Activated CD8-positive, alpha-beta T cell treated with anti-CD3 and anti-CD28 coated beads, Interleukin-2, amount 10 ng/mL, durations not matched to agents 7 days and 5 days (primary cell): Measurements from ENCODE around the gene CHCHD6. TPM values are rescaled to one million over a fixed set of nuclear protein-coding genes. Genes with fewer than 3 reads are reported as not detected.

Experiments
- ATAC-seq: fragments of 150-1000 bp; cut with Tn5 transposase; one replicate; pipeline ENCODE4 v1.10.0; 2021; ENCODE audit warnings: moderate library complexity
- CTCF ChIA-PET: fragments of 350-600 bp; sonication (Branson Sonifier 250); formaldehyde crosslinking; loops from one replicate; lab custom pipeline; 2021; ENCODE audit warnings: antibody characterized with exemption; lab: Charles Lee
- POLR2A ChIA-PET: fragments of 350-600 bp; sonication (Branson Sonifier 250); formaldehyde crosslinking; loops from one replicate; lab custom pipeline; 2021; ENCODE audit warnings: antibody characterized with exemption; lab: Charles Lee
- DNase-seq: peaks from one replicate; pipeline ENCODE4 v3.0.0-alpha.2; 2020
- H3K27ac Mint-ChIP-seq: one replicate; pipeline ENCODE4 v1.8.0; 2021; ENCODE audit warnings: mild to moderate bottlenecking, mixed read lengths
- H3K27me3 Mint-ChIP-seq: one replicate; pipeline ENCODE4 v1.8.0; 2021; ENCODE audit warnings: low read depth, mixed read lengths
- H3K36me3 Mint-ChIP-seq: one replicate; pipeline ENCODE4 v1.8.0; 2021; ENCODE audit warnings: low read depth, mixed read lengths
- H3K4me1 Mint-ChIP-seq: one replicate; pipeline ENCODE4 v1.8.0; 2021; ENCODE audit warnings: low read depth, mixed read lengths
- H3K4me3 Mint-ChIP-seq: one replicate; pipeline ENCODE4 v1.8.0; 2021; ENCODE audit warnings: mild to moderate bottlenecking, mixed read lengths
- H3K9me3 Mint-ChIP-seq: one replicate; pipeline ENCODE4 v1.8.0; 2022; ENCODE audit warnings: mixed read lengths; ENCODE audit not compliant: insufficient read depth
- total RNA-seq, 2 experiments: library from RNA; stranded (reverse); gene quantifications; one replicate each; pipeline ENCODE4 v1.2.3, GENCODE V29; 2021

Gene CHCHD6
- total RNA-seq, 2 experiments from 2014 or later = 5.1 to 6.2 TPM

GRCh38 chr3:126887686-126888085, 183.6 kb downstream of the CHCHD6 start:
- ATAC-seq (no peak), DNase-seq (no peak)
- H3K9me3 Mint-ChIP-seq = no peaks in the 10 kb centered on the region
- no peaks in the 10 kb centered on the region for H3K36me3 Mint-ChIP-seq
- peaks cover 6% of the 10 kb centered on the region for H3K4me1 Mint-ChIP-seq
- H3K27ac Mint-ChIP-seq = no peak overlapping the region
- no peaks in the 10 kb centered on the region for H3K27me3 Mint-ChIP-seq
- CTCF ChIA-PET = interaction anchor here (1.6 kb wide), 1 partner anchor 23 kb away, joined by 3 read pairs; no protein-coding TSS in a partner anchor
- POLR2A ChIA-PET = no interaction called here
- H3K4me3 Mint-ChIP-seq = no peak overlapping the region

DNA sequence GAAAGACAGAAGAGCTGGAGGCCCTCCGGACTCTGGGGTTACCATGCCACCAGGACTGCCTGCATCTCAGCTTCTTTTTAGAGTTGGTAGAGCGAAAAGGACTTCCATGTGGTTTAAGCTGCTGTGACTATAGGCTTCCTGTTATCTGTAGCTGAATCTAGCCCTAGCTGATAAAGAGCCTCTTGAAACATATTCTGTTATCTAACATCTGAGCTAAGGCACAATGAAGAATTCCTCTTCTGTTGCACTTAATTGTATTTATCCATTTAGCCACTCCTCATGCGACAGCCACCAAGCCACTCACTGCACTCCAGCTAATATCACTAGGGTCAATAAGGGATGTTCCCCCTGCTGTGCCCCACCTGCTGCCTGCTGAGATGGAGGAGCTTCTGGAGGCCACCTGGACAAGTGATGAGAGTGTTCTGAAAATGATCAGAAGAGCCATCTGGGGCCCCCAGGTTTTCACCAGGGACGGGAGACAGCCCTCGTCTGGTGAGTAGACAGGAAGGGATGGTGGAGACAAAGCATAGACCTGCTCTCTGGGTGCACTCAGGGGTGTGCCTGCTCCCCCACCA, 184.2 kb downstream of the CHCHD6 start:
- H3K4me3 Mint-ChIP-seq = no peak overlapping the region
- ChIA-PET CTCF (no interaction called here), POLR2A (no interaction called here)

GRCh38 chr3:126889276-126890201, 185.5 kb downstream of the CHCHD6 start:
- DNase-seq (no peak), ATAC-seq (no peak)
- CTCF ChIA-PET = no interaction called here
- Mint-ChIP-seq H3K9me3 (no peaks in the 10 kb centered on the region), H3K4me3 (no peak overlapping the region), H3K27ac (no peak overlapping the region), H3K4me1 (peaks cover 6% of the 10 kb centered on the region), H3K36me3 (no peaks in the 10 kb centered on the region), H3K27me3 (no peaks in the 10 kb centered on the region)
- POLR2A ChIA-PET = no interaction called here

More for the DNA sequence above, 184.2 kb downstream of the CHCHD6 start:
- no peaks in the 10 kb centered on the region for H3K27me3 Mint-ChIP-seq
- H3K36me3 Mint-ChIP-seq = no peaks in the 10 kb centered on the region
- no peaks in the 10 kb centered on the region for H3K9me3 Mint-ChIP-seq
- peak overlapping the region; percentile 11 for H3K27ac Mint-ChIP-seq
- no peak for ATAC-seq
- peaks cover 6% of the 10 kb centered on the region for H3K4me1 Mint-ChIP-seq
- DNase-seq = no peak

DNA sequence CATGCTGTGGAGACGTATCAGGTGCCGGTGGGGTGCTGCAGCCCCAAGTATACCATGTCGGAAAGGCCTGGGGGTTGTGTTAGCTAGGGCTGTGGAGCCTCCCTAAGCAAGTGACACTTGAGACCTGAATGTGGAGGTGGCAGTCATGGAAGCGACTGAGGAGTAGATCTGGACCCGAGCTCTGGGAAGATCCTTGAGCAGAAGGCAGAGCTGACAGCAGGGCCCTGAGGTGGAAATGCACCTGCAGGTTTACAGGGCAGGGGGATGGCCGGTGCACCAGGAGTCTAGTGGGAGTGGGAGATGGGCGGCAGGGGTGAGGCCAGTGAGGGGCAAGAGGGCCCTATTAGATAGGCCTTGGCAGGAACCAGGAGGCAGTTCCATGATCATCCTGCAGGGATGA, 187.1 kb downstream of the CHCHD6 start:
- H3K4me3 Mint-ChIP-seq = no peak overlapping the region
- no peaks in the 10 kb centered on the region for H3K27me3 Mint-ChIP-seq
- DNase-seq = no peak
- H3K27ac Mint-ChIP-seq = no peak overlapping the region
- H3K36me3 Mint-ChIP-seq = no peaks in the 10 kb centered on the region
- H3K4me1 Mint-ChIP-seq = peaks cover 6% of the 10 kb centered on the region
- ChIA-PET POLR2A (no interaction called here), CTCF (no interaction called here)
- no peak for ATAC-seq
- no peaks in the 10 kb centered on the region for H3K9me3 Mint-ChIP-seq

GRCh38 chr3:126891791-126892190, 187.8 kb downstream of the CHCHD6 start:
- Mint-ChIP-seq H3K4me1 (peaks cover 6% of the 10 kb centered on the region), H3K9me3 (no peaks in the 10 kb centered on the region), H3K36me3 (no peaks in the 10 kb centered on the region), H3K27me3 (no peaks in the 10 kb centered on the region), H3K4me3 (no peak overlapping the region), H3K27ac (no peak overlapping the region)
- CTCF ChIA-PET = no interaction called here
- no peak for DNase-seq
- POLR2A ChIA-PET = no interaction called here
- no peak for ATAC-seq

- H3K27ac Mint-ChIP-seq = no peak overlapping the region
- H3K4me1 Mint-ChIP-seq = no peaks in the 10 kb centered on the region
- H3K4me3 Mint-ChIP-seq = no peak overlapping the region
- no peaks in the 10 kb centered on the region for H3K27me3 Mint-ChIP-seq
- H3K36me3 Mint-ChIP-seq = no peaks in the 10 kb centered on the region
- DNase-seq = no peak
- ChIA-PET CTCF (no interaction called here), POLR2A (no interaction called here)
- no peaks in the 10 kb centered on the region for H3K9me3 Mint-ChIP-seq
- ATAC-seq = no peak
These were observed 189.6 kb downstream of the CHCHD6 start for GRCh38 chr3:126893651-126894050.

DNA sequence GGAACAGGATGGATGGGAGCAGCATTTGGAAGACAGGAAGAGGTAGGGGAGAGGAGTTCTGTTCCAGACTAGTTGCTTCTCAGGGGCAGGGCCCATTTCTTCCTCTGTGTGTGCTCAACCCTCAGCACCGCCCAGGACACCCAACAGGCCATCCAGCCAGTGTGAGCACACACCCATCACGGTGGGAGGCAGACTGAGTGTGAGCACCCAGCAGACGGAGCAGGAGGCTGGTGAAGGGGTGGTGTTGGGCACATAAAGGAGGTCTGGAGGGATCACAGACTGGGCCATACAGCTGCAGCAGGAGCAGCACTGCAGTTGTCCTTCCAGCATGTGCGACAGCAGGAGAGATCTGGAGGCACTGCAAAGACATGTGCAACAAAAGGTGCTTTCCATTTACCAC, 190.4 kb downstream of the CHCHD6 start:
- POLR2A ChIA-PET = no interaction called here
- no peak for ATAC-seq

DNA sequence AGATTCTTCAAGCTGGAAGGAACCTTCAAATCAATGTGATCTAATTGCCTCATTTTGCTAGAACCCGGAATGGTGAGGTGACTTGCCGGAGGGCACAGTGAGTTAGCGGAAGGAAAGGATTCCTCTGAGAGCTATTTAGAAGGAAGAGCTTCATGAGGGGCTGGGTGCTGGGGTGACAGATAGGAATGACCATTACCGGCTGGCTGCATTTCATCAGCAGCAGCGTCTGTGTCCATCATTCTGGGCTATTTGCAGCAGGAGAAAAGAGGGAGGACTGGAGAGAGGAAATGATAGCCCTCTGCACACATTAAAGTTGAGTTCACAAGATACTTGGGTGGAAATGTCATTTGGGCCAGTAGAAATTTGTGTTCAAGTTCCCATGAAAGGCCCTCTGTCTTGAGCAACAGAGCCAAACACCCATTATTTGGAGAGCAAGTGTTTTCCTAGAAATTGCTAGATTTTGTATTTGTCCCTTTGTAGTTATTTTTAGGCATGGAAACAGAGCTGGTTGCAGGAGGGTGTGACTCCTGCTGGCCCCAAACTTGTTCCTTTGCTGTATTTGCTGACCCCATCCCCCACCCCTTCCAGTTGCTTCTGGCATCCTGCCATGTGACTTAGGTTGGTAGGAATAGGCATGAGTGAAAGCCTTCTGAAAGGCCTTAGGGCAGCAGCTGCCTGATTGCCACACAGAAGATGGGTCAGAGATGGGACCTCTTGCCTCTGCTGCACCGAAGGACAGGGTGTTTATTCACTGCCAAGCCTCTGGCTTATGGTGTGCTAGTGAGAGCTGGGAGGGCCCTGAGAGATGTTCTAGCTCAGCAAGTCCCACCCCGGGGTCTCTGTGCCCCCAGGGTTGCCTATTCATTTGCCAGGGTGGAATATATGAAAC, 191.4 kb downstream of the CHCHD6 start:
- ATAC-seq (no peak), DNase-seq (no peak)
- CTCF ChIA-PET = no interaction called here
- Mint-ChIP-seq H3K27ac (no peak overlapping the region), H3K4me3 (no peak overlapping the region), H3K9me3 (no peaks in the 10 kb centered on the region), H3K4me1 (no peaks in the 10 kb centered on the region), H3K36me3 (no peaks in the 10 kb centered on the region), H3K27me3 (no peaks in the 10 kb centered on the region)
- POLR2A ChIA-PET = no interaction called here

More for the DNA sequence above, 190.4 kb downstream of the CHCHD6 start:
- Mint-ChIP-seq H3K27me3 (no peaks in the 10 kb centered on the region), H3K9me3 (no peaks in the 10 kb centered on the region), H3K36me3 (no peaks in the 10 kb centered on the region), H3K4me3 (no peak overlapping the region), H3K27ac (no peak overlapping the region), H3K4me1 (no peaks in the 10 kb centered on the region)
- no peak for DNase-seq
- CTCF ChIA-PET = no interaction called here

- Mint-ChIP-seq H3K4me3 (no peak overlapping the region), H3K4me1 (no peaks in the 10 kb centered on the region), H3K27ac (no peak overlapping the region), H3K9me3 (no peaks in the 10 kb centered on the region), H3K36me3 (no peaks in the 10 kb centered on the region), H3K27me3 (no peaks in the 10 kb centered on the region)
- CTCF ChIA-PET = no interaction called here
- ATAC-seq (no peak), DNase-seq (no peak)
- POLR2A ChIA-PET = no interaction called here
These were observed 192.0 kb downstream of the CHCHD6 start for GRCh38 chr3:126896067-126896441.

DNA sequence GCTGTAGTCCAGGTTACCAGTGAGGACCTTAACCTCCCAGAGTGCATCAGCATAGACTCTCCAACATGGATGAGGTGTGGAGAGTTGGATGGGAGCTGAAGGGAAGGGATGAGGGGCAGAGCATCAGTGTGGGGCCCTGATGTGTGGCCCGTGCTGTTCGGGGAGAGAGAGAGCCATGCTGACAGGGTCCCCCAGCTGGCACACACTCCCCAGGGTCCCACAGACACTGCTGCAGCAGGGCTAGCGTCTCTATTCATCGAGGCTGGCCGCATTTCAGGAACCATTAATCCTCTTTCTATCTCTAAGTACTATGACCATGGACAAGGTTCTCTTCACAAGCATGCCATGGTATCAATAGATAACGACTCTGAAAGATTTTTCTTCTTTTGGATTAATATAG, 192.9 kb downstream of the CHCHD6 start:
- Mint-ChIP-seq H3K9me3 (no peaks in the 10 kb centered on the region), H3K27ac (no peak overlapping the region), H3K4me3 (no peak overlapping the region), H3K4me1 (no peaks in the 10 kb centered on the region), H3K36me3 (no peaks in the 10 kb centered on the region), H3K27me3 (no peaks in the 10 kb centered on the region)
- DNase-seq (no peak), ATAC-seq (no peak)
- ChIA-PET POLR2A (no interaction called here), CTCF (no interaction called here)

DNA sequence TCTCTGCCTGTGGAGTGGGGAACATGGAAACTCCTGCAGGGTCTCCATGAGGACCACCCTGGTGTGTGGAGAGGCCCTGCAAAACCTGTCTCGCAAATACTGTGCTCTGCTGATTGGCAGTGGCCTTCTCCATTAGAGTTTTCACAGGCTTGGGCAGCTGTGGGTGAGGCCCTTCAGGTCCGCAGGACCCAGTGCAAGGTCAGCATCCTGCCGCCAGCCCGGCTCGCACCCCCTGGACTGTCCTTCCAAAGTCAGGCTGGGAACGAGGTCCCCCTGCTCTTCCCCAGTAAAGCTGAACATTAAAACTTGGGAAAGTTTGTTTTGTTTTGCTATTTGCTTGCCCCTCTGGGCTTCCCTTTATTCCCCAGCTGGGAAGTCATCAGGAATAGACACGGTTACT, 193.9 kb downstream of the CHCHD6 start:
- DNase-seq (no peak), ATAC-seq (no peak)
- ChIA-PET CTCF (no interaction called here), POLR2A (no interaction called here)
- Mint-ChIP-seq H3K27ac (no peak overlapping the region), H3K36me3 (no peaks in the 10 kb centered on the region), H3K27me3 (no peaks in the 10 kb centered on the region), H3K4me3 (no peak overlapping the region), H3K9me3 (no peaks in the 10 kb centered on the region), H3K4me1 (no peaks in the 10 kb centered on the region)
